Endothelial cell of umbilical vein (primary cell): ENCODE measurements around the gene UQCR10. TPM values are rescaled to one million over a fixed set of nuclear protein-coding genes. Genes with fewer than 3 reads are reported as not detected.

Source experiments
- BruUV-seq: library from RNA; stranded (reverse); fragments of 400-500 nt; replicated peaks from 2 replicates; lab custom pipeline; 2021; lab: Mats Ljungman, UMichigan
- CTCF ChIA-PET: fragments of 300-600, 350-600 bp; sonication (Branson Sonifier 250); formaldehyde crosslinking; loops from one replicate; lab custom pipeline; 2021; ENCODE audit warnings: antibody characterized with exemption, inconsistent platforms; lab: Charles Lee
- POLR2A ChIA-PET: fragments of 300-600, 350-600 bp; sonication (Branson Sonifier 250); formaldehyde crosslinking; loops from one replicate; lab custom pipeline; 2021; ENCODE audit warnings: antibody characterized with exemption, inconsistent platforms; lab: Charles Lee
- DNase-seq: peaks from one replicate; pipeline ENCODE4 v3.0.0-alpha.2; 2011; ENCODE audit warnings: low read depth, low spot score
- FAIRE-seq: peaks from 2 replicates; lab custom pipeline; 2011; peaks lifted over from hg19 to GRCh38; lab: Jason Lieb, UNC
- H2AFZ ChIP-seq: 2 replicates; pipeline ENCODE4 v1.6.0; 2012; ENCODE audit warnings: low read depth, low read length, control low read depth, inconsistent platforms
- H3K27ac ChIP-seq: 2 replicates; pipeline ENCODE4 v1.5.1; 2011; ENCODE audit warnings: low read depth, mild to moderate bottlenecking, control low read depth, low read length, moderate library complexity; ENCODE audit not compliant: insufficient read depth
- H3K27me3 ChIP-seq, 2 experiments: 2 replicates each; pipeline versions ENCODE4 v1.6.0 to v1.6.1; 2011; ENCODE audit warnings: low read length in 2 of 2, mixed read lengths in 1 of 2; ENCODE audit not compliant: control insufficient read depth in 2 of 2, insufficient read depth in 2 of 2
- H3K36me3 ChIP-seq, 2 experiments: 2 replicates in 1 of 2; 3 replicates in 1 of 2; pipeline ENCODE4 v1.5.1; 2011; ENCODE audit warnings: low read length in 2 of 2, mild to moderate bottlenecking in 1 of 2, moderate library complexity in 1 of 2; ENCODE audit not compliant: control insufficient read depth in 2 of 2, insufficient read depth in 2 of 2; ENCODE audit errors: extremely low read depth in 1 of 2
- H3K4me1 ChIP-seq: 3 replicates; pipeline ENCODE4 v1.5.1; 2011; ENCODE audit warnings: mild to moderate bottlenecking, low read length; ENCODE audit not compliant: control insufficient read depth, insufficient read depth; ENCODE audit errors: extremely low read depth
- H3K4me2 ChIP-seq: 2 replicates; pipeline ENCODE4 v1.6.1; 2011; ENCODE audit warnings: low read length, control low read depth, mixed read lengths; ENCODE audit not compliant: insufficient read depth
- H3K4me3 ChIP-seq, 3 experiments: fragments of 200-600 bp in 1 of 3; sonication (generic), shearing (Covaris generic) in 1 of 3; replicated peaks in 1 of 3; 2 replicates each; pipeline ENCODE4 v1.5.1; 2011 to 2016; ENCODE audit warnings: control low read depth in 3 of 3, low read length in 3 of 3, mild to moderate bottlenecking in 2 of 3, inconsistent platforms in 1 of 3, low read depth in 1 of 3, moderate library complexity in 1 of 3; ENCODE audit not compliant: insufficient read depth in 1 of 3
- H3K79me2 ChIP-seq: 2 replicates; pipeline ENCODE4 v1.6.0; 2012; ENCODE audit warnings: low read length, inconsistent platforms; ENCODE audit not compliant: control insufficient read depth, insufficient read depth
- H3K9ac ChIP-seq: replicated peaks from 2 replicates; pipeline ENCODE3; 2011; ENCODE audit warnings: low read length, control low read depth; ENCODE audit not compliant: insufficient read depth; ENCODE audit errors: extremely low read depth
- H3K9me1 ChIP-seq: replicated peaks from 3 replicates; pipeline ENCODE4 v1.6.0; 2011; ENCODE audit warnings: mild to moderate bottlenecking, low read length; ENCODE audit not compliant: control insufficient read depth, insufficient read depth; ENCODE audit errors: extremely low read depth
- H3K9me3 ChIP-seq: replicated peaks from 2 replicates; pipeline ENCODE4 v1.5.1; 2012; ENCODE audit warnings: low read length, inconsistent platforms; ENCODE audit not compliant: control insufficient read depth, insufficient read depth
- H4K20me1 ChIP-seq: replicated peaks from 2 replicates; pipeline ENCODE3; 2011; ENCODE audit warnings: mild to moderate bottlenecking, low read length; ENCODE audit not compliant: control insufficient read depth, insufficient read depth; ENCODE audit errors: extremely low read depth
- CTCF ChIP-seq, 2 donors: IDR thresholded peaks; 1 replicate in 1 of 2; 2 replicates in 1 of 2; pipeline ENCODE4 v1.5.1; 2011; ENCODE audit warnings: low read length in 2 of 2, mild to moderate bottlenecking in 2 of 2, moderate library complexity in 2 of 2, control low read depth in 1 of 2, inconsistent platforms in 1 of 2, low read depth in 1 of 2; ENCODE audit not compliant: insufficient read depth in 1 of 2; ENCODE audit errors: extremely low read depth in 1 of 2
- EZH2 ChIP-seq: IDR thresholded peaks from 2 replicates; pipeline ENCODE4 v1.6.1; 2012; ENCODE audit warnings: borderline replicate concordance, low read depth, mild to moderate bottlenecking, moderate library complexity, low read length, inconsistent platforms; ENCODE audit not compliant: severe bottlenecking
- FOS ChIP-seq: IDR thresholded peaks from 2 replicates; pipeline ENCODE4 v1.6.1; 2011; ENCODE audit warnings: mild to moderate bottlenecking, low read length, moderate library complexity, borderline replicate concordance; ENCODE audit not compliant: insufficient read depth
- JUN ChIP-seq: IDR thresholded peaks from 2 replicates; pipeline ENCODE4 v1.6.1; 2011; ENCODE audit warnings: borderline replicate concordance, low read depth; ENCODE audit not compliant: insufficient read length, insufficient read depth
- MAX ChIP-seq: IDR thresholded peaks from 2 replicates; pipeline ENCODE4 v1.6.1; 2011; ENCODE audit not compliant: insufficient read depth, insufficient read length
- POLR2A ChIP-seq: IDR thresholded peaks from 2 replicates; pipeline ENCODE4 v1.6.1; 2012; ENCODE audit warnings: low read depth, mild to moderate bottlenecking, control low read depth, low read length
- POLR2AphosphoS5 ChIP-seq: IDR thresholded peaks from 2 replicates; pipeline ENCODE4 v1.6.1; 2012; ENCODE audit warnings: low read depth, mild to moderate bottlenecking, control low read depth, low read length, moderate library complexity; ENCODE audit not compliant: insufficient read depth
- dilution Hi-C: fragments of 300-500 bp; cut with MboI; formaldehyde crosslinking; loops from one replicate; pipeline ENCODE4 v1.15.0; 2019; ENCODE audit warnings: low sequenced_read_pairs; ENCODE audit not compliant: extremely low pct_ligation_motif_present
- intact Hi-C: fragments of 100-400 bp; cut with micrococcal nuclease; formaldehyde crosslinking; loops from one replicate; pipeline ENCODE4 v1.10.0; 2022
- polyA plus RNA-seq, 4 experiments: library from polyadenylated mRNA; depleted of rRNA in 3 of 4; stranded (reverse) in 3 of 4; unstranded in 1 of 4; fragments of >200 nt; gene quantifications; 2 replicates each; pipeline versions ENCODE4 v1.2.1 to v1.2.3, GENCODE V29; 2011 to 2012; ENCODE audit warnings: missing spikeins in 1 of 4
- total RNA-seq: library from RNA; stranded (reverse); gene quantifications from 2 replicates; pipeline ENCODE4 v1.2.3, GENCODE V29; 2021

UQCR10 gene
- total and polyA plus RNA-seq, 2 donors (not counting 3 experiments of a cell fraction or from before 2014, with no cell fraction given) = 96.6 to 196 TPM

- H3K4me3 ChIP-seq = no peak overlapping the region
- H3K4me1 ChIP-seq = no peaks in the 10 kb centered on the region
- H4K20me1 ChIP-seq = no peaks in the 10 kb centered on the region
- peaks cover 14 to 36% of the 10 kb centered on the region in 2 experiments for H3K36me3 ChIP-seq
- no peaks in the 10 kb centered on the region for H3K9me3 ChIP-seq
- no peak overlapping the region for H2AFZ ChIP-seq
- no peak for FAIRE-seq
- POLR2A ChIA-PET = no interaction called here
- no peaks in the 10 kb centered on the region for H3K79me2 ChIP-seq
- H3K27me3 ChIP-seq = no peaks in the 10 kb centered on the region
- dilution Hi-C loops = no loop called here
- intact Hi-C loops = no loop called here
- H3K9ac ChIP-seq = no peak overlapping the region
- no peak for DNase-seq
- H3K9me1 ChIP-seq = no peaks in the 10 kb centered on the region
- CTCF ChIA-PET = no interaction called here
- no peak overlapping the region for H3K27ac ChIP-seq
- H3K4me2 ChIP-seq = no peak overlapping the region
- TF ChIP-seq POLR2A = no peak
- BruUV-seq = TSS peak; percentile 60
These were observed 21.4 kb downstream of the UQCR10 start for GRCh38 chr22:29788339-29789279.

GRCh38 chr22:29790061-29790460, 22.9 kb downstream of the UQCR10 start:
- TF ChIP-seq CTCF (IDR thresholded peaks at IDR 0.05; ENCODE audit: extremely low read depth in 1 of 2, insufficient read depth in 1 of 2, low read depth in 1 of 2, low read length in 2 of 2) (no peak), FOS (no peak), MAX (no peak), EZH2 (no peak), JUN (no peak), POLR2AphosphoS5 (no peak), POLR2A (no peak)
- no peaks in the 10 kb centered on the region for H4K20me1 ChIP-seq
- H3K4me3 ChIP-seq = no peak overlapping the region
- no peaks in the 10 kb centered on the region for H3K79me2 ChIP-seq
- H3K9me3 ChIP-seq = no peaks in the 10 kb centered on the region
- dilution Hi-C loops (no loop called here), intact Hi-C loops (loop anchor here (10.0 kb wide), 1 partner anchor 295 kb away; the partner anchor contains the start of gene HORMAD2)
- H2AFZ ChIP-seq = no peak overlapping the region
- no peaks in the 10 kb centered on the region for H3K9me1 ChIP-seq
- ChIA-PET CTCF (interaction anchor here (1.2 kb wide), 1 partner anchor 215 kb away, joined by 3 read pairs; no protein-coding TSS in a partner anchor), POLR2A (no interaction called here)
- no peaks in the 10 kb centered on the region for H3K4me1 ChIP-seq
- BruUV-seq = no TSS peak
- FAIRE-seq (no peak), DNase-seq (no peak)
- no peak overlapping the region for H3K9ac ChIP-seq
- no peaks in the 10 kb centered on the region for H3K27me3 ChIP-seq
- peaks cover 14 to 36% of the 10 kb centered on the region in 2 experiments for H3K36me3 ChIP-seq
- H3K27ac ChIP-seq = no peak overlapping the region
- H3K4me2 ChIP-seq = no peak overlapping the region
